Measurements from ENCODE around the gene PAOX.

DNA sequence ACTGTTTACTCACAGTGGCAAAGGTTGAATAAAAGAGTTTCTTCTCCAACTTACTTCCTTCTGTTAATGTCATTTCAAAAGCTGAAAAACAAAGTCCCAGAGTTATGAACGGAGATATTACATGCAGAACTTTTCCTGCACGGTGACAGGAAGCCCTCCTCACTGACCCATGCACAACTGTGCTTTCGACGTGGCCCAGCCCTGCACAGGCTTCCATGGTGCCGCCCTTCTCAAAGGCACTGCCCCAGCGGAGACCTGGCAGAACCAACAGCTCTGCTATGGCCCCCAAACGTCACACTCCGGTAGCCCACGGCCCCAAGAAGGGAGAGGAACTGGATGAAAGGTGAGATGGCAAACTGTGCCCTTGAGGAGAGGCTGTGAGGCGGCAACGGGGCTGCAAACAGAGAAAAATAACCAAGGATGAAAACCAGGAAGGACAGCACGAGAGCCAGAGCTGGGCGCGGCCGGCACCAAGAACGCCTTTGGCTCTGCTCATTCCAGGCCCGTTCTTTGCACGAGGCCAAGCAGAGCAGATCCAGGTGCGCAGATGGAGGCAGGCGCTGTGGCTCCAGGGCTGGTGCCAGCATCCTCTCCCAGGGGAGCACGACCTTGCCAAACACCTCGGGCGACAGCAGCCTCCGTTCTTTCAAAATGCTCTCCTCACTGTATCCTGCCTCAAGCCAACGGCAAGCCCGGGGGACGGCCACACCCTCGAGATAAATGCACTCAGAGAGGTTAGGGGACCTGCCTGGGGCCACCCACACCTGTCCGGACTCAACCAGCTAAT lies 14.2 kb upstream of the PAOX start:
- TF ChIP-seq POLR2A (IDR thresholded peaks at IDR 0.05) = no peak
- TF ChIP-seq, protein P1, sequence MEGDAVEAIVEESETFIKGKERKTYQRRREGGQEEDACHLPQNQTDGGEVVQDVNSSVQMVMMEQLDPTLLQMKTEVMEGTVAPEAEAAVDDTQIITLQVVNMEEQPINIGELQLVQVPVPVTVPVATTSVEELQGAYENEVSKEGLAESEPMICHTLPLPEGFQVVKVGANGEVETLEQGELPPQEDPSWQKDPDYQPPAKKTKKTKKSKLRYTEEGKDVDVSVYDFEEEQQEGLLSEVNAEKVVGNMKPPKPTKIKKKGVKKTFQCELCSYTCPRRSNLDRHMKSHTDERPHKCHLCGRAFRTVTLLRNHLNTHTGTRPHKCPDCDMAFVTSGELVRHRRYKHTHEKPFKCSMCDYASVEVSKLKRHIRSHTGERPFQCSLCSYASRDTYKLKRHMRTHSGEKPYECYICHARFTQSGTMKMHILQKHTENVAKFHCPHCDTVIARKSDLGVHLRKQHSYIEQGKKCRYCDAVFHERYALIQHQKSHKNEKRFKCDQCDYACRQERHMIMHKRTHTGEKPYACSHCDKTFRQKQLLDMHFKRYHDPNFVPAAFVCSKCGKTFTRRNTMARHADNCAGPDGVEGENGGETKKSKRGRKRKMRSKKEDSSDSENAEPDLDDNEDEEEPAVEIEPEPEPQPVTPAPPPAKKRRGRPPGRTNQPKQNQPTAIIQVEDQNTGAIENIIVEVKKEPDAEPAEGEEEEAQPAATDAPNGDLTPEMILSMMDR (IDR thresholded peaks at IDR 0.05) = no peak

Data from right lobe of liver (tissue), 4 donors.